HCT116 (cell line): ENCODE measurements around the gene PFKP.

Source experiments
- EGR1 ChIP-seq: IDR thresholded peaks from 2 replicates; pipeline ENCODE4 v1.6.1; 2012; ENCODE audit warnings: low read depth
- EZH2 ChIP-seq: fragments of 200-600 bp; sonication (generic); IDR thresholded peaks from 2 replicates; pipeline ENCODE4 v1.6.1; 2017; ENCODE audit warnings: antibody characterized with exemption, mixed run types
- EZH2phosphoT487 ChIP-seq: fragments of 200-600 bp; IDR thresholded peaks from 2 replicates; pipeline ENCODE4 v1.6.1; 2018; ENCODE audit warnings: antibody characterized with exemption, borderline replicate concordance
- JUND ChIP-seq: IDR thresholded peaks from 2 replicates; pipeline ENCODE4 v1.6.1; 2012
- REST ChIP-seq: IDR thresholded peaks from 2 replicates; pipeline ENCODE4 v1.6.1; 2012; ENCODE audit warnings: low read depth
- TF ChIP-seq, protein P1 (sequence below), 3 experiments: fragments of 200-600 bp in 1 of 3; sonication (generic) in 1 of 3; IDR thresholded peaks in 2 of 3; conservative IDR thresholded peaks in 1 of 3; 2 replicates each; pipeline ENCODE4 v1.5.1; 2012 to 2017; ENCODE audit warnings: low read depth in 2 of 3, low read length in 2 of 3, antibody characterized with exemption in 1 of 3, borderline replicate concordance in 1 of 3, control low read depth in 1 of 3, mild to moderate bottlenecking in 1 of 3, mixed read lengths in 1 of 3, mixed run types in 1 of 3, moderate library complexity in 1 of 3; ENCODE audit not compliant: insufficient read depth in 1 of 3

- TF ChIP-seq EGR1 (no peak), REST (no peak), EZH2phosphoT487 (no peak), EZH2 (no peak), JUND (no peak)
- TF ChIP-seq, protein P1, sequence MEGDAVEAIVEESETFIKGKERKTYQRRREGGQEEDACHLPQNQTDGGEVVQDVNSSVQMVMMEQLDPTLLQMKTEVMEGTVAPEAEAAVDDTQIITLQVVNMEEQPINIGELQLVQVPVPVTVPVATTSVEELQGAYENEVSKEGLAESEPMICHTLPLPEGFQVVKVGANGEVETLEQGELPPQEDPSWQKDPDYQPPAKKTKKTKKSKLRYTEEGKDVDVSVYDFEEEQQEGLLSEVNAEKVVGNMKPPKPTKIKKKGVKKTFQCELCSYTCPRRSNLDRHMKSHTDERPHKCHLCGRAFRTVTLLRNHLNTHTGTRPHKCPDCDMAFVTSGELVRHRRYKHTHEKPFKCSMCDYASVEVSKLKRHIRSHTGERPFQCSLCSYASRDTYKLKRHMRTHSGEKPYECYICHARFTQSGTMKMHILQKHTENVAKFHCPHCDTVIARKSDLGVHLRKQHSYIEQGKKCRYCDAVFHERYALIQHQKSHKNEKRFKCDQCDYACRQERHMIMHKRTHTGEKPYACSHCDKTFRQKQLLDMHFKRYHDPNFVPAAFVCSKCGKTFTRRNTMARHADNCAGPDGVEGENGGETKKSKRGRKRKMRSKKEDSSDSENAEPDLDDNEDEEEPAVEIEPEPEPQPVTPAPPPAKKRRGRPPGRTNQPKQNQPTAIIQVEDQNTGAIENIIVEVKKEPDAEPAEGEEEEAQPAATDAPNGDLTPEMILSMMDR (IDR thresholded peaks at IDR 0.05 in 2 of 3, conservative IDR thresholded peaks at IDR 0.05 in 1 of 3; ENCODE audit: borderline replicate concordance in 1 of 3, insufficient read depth in 1 of 3, low read depth in 2 of 3, low read length in 2 of 3), result no peak
Measured at GRCh38 chr10:3042589-3042988, 24.8 kb upstream of the PFKP start.
